Stomach (tissue), 4 donors: Measurements from ENCODE around the gene SDHB.

Experiments
- EP300 ChIP-seq: sonication (generic); formaldehyde crosslinking; IDR thresholded peaks from one replicate; pipeline ENCODE4 v1.6.1; 2017; ENCODE audit warnings: antibody characterized with exemption
- POLR2A ChIP-seq, 4 donors: fragments of 450-650 bp; IDR thresholded peaks; one replicate each; pipeline ENCODE4 v1.6.1; 2016; ENCODE audit warnings: antibody characterized with exemption in 4 of 4, control low read depth in 2 of 4, mild to moderate bottlenecking in 1 of 4, moderate library complexity in 1 of 4
- TF ChIP-seq, protein P1 (sequence below), 7 experiments: fragments of 450-650 bp in 4 of 7; fragments of 200-600 bp in 3 of 7; sonication (generic) in 3 of 7; IDR thresholded peaks; one replicate each; pipeline ENCODE4 v1.5.1; 2016 to 2019; ENCODE audit warnings: antibody characterized with exemption in 7 of 7, control low read depth in 2 of 7, mild to moderate bottlenecking in 1 of 7

DNA sequence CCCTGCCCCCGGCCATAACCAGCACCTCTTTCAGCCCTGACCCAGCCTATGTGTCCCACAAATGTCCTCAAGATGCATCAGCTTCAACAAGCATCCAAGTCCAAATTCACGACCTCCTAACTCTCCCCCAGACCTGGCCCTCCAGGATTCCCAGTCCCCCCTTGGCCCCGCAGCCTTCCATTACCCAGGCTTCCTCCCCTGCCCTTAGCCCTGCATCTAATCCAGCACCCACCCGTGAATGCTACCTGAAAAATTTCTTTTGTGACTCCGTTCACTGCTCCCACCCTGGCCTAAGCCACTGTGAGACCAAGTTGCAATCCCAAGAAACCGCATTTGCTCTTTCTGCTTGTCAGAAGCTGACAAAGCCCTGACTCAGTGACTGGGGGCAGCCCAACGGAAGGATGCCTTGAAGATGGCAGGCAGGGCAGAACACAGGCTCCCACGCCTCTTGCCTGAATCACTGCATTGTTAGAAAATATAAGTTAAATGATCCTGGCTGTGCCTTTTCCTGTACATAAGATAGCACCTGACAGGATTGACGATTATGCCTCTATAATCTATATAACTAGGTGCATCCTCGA, 72.5 kb downstream of the SDHB start:
- TF ChIP-seq, protein P1, sequence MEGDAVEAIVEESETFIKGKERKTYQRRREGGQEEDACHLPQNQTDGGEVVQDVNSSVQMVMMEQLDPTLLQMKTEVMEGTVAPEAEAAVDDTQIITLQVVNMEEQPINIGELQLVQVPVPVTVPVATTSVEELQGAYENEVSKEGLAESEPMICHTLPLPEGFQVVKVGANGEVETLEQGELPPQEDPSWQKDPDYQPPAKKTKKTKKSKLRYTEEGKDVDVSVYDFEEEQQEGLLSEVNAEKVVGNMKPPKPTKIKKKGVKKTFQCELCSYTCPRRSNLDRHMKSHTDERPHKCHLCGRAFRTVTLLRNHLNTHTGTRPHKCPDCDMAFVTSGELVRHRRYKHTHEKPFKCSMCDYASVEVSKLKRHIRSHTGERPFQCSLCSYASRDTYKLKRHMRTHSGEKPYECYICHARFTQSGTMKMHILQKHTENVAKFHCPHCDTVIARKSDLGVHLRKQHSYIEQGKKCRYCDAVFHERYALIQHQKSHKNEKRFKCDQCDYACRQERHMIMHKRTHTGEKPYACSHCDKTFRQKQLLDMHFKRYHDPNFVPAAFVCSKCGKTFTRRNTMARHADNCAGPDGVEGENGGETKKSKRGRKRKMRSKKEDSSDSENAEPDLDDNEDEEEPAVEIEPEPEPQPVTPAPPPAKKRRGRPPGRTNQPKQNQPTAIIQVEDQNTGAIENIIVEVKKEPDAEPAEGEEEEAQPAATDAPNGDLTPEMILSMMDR (IDR thresholded peaks at IDR 0.05), result no peak
- no peak for TF ChIP-seq EP300
- no peak for TF ChIP-seq POLR2A (IDR thresholded peaks at IDR 0.05)
